ENCODE measurements around the gene UGT2B15.
A peak's percentile ranks its signal among the peaks of the same experiment; 100 is the strongest.
"Not testable (repeated sequence)": the region's sequence is repeated elsewhere in the genome, so short reads cannot be mapped to it uniquely, and the experiment has no call there.

UGT2B15 gene

DNA sequence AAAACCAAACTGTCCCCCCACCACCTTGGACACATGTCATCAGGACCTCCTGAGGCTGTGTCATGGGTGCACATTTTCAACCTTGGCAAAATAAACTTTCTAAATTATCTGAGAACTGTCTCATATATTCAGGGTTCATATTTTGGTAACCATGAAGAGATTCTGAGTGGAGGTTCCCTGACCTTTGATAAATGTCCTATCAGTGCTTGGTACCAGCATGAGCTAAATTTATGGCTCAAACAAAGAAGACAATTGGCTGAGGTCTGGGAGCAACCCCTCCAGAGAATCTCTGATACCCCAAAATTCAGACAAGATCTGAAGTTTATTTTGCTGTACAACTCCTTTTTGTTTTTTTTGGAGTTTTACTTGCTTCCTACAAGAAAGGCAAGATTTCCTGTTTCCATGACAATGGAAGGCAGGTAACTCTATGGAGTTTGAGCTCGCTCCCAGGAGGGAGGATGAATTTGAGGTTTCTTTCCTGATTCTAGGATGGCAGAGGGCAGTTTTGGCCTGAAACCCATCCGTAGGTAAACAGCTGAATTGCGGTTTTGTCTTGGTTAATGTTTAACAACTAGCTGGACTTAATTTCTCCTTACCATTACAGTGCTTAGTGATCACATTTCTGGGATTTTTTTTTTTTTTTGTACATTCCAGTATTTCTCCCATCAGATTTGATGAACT lies 14.5 kb downstream of the UGT2B15 start:
- peak; percentile 80 for DNase-seq

DNA sequence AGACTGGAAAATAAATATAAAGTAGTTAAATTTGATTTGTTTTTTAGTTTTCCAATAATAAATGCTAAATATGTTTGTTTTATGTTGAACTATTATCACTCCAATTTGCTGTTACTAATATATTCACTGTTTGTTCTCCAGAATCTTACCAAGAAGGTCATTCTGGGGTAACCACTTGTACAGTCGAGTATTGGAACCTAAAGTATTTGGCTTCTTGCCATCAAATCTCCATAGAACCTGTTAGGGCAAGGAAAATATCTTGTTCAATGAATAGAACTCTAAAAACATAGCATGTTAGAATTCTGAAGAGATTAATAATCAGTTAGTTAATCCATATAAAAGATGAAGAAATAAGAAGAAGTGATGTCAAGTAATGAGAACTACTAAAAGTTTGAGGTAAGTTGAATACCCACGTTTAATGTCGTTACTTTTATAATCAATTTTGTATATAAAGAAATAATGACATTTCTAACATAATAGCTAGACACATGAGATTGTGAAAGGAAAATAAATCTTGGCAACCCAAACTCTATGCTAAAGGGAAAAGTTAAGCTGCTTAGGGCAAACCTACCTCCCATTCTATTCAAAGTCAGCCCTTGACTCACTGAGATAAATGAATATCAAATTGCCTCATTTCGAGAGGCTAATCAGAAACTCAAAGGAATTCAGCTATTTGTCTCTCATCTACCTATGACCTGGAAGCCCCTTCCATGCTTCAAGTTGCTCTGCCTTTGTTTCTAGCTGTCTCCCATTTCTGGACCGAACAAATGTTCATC lies 15.3 kb downstream of the UGT2B15 start:
- DNase-seq: peak; percentile 15

DNA sequence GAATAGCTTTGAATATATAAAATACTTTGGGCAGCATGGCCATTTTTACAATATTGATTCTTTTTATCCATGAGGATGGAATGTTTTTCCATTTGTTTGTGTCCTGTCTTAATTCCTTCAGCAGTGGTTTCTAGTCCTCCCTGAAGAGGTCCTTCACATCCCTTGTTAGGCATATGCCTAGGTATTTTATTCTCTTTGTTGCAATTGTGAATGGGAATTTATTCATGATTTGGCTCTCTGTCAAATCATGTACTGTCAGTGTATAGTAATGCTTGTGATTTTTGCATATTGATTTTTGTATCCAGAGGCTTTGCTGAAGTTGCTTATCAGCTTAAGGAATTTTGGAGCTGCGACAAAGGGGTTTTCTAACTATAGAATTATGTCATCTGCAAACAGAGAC lies 18.5 kb downstream of the UGT2B15 start:
- DNase-seq: no peak

DNA sequence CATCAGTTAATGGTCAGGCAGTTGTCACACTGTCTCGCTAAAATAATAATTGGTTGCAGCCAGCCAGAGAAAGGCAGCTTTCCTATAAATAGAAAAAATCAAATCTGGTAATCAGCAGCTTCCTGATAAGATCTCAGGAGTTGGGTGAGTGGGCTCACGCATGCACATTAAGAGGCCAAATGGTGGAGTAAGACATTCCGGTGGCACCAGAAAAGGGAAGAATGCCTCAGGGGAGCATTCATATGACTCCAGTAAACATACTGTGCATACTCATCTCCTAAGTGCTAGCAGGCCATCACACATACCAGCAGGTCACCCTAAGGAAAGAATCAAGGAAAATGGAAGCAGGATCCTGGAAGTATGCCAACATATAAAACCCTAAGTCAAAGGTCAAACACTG lies 40.1 kb downstream of the UGT2B15 start:
- no peak for DNase-seq

DNA sequence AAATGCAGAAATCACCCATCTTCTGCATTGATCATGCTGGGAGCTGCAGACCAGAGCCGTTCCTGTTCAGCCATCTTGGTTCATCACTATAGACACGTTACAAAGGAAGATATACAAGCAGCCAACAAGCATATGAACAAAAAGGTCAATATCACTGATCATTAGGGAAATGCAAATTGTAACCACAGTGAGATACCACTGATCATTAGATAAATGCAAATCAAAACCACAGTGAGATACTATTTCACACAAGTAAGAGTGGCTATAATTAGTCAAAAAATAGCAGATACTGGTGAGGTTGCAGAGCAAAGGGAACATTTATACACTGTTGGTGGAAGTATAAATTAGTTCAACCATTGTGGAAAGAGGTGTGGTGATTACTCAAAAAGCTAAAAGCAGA lies 47.7 kb downstream of the UGT2B15 start:
- DNase-seq: not testable (repeated sequence)

DNA sequence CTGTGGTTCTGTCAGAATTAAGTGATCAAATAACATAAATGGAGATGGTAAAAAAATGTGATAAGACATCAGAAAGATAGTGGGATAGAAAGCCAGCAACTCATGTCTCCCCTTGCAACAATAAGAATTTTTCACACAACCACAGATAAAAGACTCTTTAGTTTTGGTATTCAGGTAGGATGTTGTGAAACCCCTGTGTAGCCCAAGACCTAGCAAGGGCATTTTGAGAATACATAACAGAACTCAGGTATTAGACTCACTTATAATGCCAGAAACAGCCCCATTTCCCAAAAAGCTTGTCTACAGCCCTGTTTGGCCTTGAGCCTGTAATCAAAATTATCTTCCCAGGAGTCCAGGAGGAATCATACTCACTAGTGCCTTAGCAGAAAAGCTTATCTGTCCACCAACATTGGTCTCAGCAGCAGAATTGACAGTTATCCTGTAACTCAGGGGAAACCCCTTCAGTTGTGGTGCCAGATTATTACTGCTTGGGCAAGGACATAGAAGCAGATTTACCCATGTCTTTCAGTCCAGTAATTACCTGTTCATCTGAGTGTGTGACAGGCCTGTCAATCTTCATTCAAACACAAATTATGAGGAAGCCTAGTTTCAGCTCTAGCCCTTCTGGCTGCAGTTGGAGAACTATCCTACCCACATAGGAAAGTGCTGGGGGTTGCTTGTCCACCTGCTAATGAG lies 53.3 kb downstream of the UGT2B15 start:
- no peak for DNase-seq

DNA sequence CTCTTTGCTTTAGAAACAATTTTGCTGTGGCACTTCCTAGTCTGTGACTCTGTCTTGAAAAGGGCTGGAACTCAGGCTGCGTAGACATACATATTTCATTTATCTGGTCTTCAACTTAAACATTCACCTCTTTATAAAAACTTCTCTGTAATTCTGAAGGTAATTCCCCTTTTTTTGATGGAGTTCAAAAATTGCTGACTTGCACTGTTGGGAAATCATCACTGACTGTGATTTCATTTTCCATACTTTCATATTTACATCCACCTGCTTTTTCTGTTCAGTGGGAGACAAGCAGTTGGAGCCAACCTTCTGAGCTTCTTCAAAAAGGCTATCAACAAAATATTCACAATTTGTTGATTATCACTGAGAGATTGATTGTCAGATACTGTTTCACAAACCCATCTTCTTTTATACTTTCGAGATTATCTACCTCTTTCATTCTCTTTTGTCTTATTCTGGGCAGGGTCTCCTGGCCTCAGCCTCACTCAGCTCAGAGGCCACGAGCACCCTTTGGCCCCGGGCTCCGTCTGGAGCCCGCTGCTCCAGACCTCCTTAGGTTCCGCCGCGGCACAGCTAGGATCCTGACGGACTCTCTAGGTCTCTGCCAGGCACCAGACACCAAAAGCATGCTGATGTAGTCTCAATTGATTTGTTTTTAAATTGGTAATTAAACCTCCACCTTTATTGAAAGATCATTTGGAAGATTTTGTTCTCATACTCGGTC lies 54.6 kb downstream of the UGT2B15 start:
- DNase-seq: no peak

DNA sequence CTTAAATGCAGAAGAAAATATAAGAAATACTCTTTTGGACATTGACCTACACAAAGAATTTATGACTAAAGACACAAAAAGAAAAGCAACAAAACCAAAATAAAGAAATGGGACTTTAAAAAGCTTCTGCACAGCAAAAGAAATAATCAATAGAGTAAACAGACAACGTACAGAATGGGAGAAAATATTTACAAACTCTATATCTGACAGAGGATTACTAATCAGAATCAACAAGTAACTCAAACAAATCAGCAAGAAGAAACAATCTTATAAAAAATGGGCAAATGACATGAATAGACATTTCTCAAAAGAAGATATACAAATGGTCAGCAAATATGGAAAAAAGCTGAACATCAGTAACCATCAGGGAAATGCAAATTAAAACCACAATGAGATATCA lies 56.7 kb downstream of the UGT2B15 start:
- DNase-seq: no peak

DNA sequence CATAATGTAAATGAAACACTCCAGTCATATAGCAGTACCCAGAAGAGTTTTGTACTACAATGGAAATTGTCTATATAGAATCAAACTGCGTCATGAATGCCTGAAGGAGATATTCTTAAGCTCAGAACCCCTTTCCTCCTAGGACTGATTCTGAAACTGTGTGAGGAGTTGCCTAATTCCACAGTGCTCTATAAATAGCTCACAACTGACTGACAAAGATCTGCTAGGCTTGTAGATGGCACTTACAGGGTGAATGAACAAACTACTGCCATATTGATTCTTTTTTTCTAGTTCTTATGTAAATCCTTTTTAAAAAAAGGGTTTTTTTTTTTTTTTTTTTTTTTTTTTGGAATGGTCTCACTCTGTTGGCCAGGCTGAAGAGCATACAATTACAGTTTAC lies 64.2 kb downstream of the UGT2B15 start:
- no peak for DNase-seq

DNA sequence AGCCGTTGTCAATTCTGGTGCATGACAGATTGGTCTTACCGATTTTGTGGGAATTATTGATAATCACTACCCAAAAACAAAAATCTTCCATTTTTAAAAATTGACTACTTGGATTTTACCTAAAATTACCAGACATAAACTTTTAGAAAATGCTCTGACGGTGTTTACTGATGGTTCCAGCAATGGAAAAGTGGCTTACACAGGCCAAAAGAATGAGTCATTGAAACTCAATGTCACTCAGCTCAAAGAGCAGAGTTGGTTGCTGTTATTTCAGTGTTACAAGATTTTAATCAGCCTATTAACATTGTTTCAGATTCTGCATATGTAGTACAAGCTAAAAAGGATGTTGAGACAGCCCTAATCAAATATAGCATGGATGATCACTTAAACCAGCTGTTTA lies 71.3 kb downstream of the UGT2B15 start:
- no peak for DNase-seq

DNA sequence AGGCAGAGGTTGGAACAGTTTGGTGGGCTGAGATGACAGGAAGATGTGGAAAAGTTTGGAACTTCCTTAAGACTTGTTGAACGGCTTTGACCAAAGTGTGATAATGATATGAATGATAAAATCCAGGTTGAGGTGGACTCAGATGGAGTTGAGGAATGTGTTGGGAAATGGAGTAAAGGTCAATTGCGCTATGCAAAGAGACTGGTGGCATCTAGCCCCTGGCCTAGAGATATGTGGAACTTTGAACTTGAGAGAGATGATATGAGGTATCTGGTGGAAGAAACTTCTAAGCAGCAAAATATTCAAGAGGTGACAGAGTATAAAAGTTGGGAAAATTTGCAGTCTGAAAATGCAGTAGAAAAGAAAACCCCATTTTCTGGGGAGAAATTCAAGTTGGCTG lies 73.0 kb downstream of the UGT2B15 start:
- no peak for DNase-seq

All from DMS53 (cell line).